K562 (cell line): ENCODE data around the gene TUBB1. TPM values are rescaled to one million over a fixed set of nuclear protein-coding genes. Genes with fewer than 3 reads are reported as not detected.

Source experiments
- CEBPB ChIP-seq: fragments of 450-650 bp; IDR thresholded peaks from 2 replicates; pipeline ENCODE4 v1.6.1; 2016; ENCODE audit warnings: missing genetic modification characterization, missing compliant biosample characterization
- CLOCK ChIP-seq: fragments of 250-450 bp; sonication (Bioruptor Pico); IDR thresholded peaks from 2 replicates; pipeline ENCODE4 v1.4.0; 2020; ENCODE audit warnings: mild to moderate bottlenecking, moderate library complexity, borderline replicate concordance
- CSDE1 ChIP-seq, 2 experiments: fragments of 450-650 bp; IDR thresholded peaks; 2 replicates each; pipeline ENCODE4 v1.6.1; 2016; ENCODE audit warnings: mild to moderate bottlenecking in 1 of 2
- E2F5 ChIP-seq: sonication (generic); formaldehyde crosslinking; IDR thresholded peaks from 2 replicates; pipeline ENCODE4 v1.8.0; 2022; ENCODE audit warnings: mild to moderate bottlenecking, missing genetic modification reagents
- FOXM1 ChIP-seq, 2 experiments: fragments of 450-650 bp in 1 of 2; sonication (generic) in 1 of 2; formaldehyde crosslinking in 1 of 2; IDR thresholded peaks; 2 replicates each; pipeline versions ENCODE4 v1.6.1 to v1.9.0; 2017 to 2022; ENCODE audit warnings: low read depth in 2 of 2, mild to moderate bottlenecking in 2 of 2, missing genetic modification reagents in 1 of 2, moderate library complexity in 1 of 2
- HDAC6 ChIP-seq: IDR thresholded peaks from 2 replicates; pipeline ENCODE4 v1.6.1; 2012; ENCODE audit warnings: low read depth, mild to moderate bottlenecking, control low read depth, inconsistent platforms, low read length, moderate library complexity
- HMGXB4 ChIP-seq: sonication (generic); formaldehyde crosslinking; IDR thresholded peaks from 2 replicates; pipeline ENCODE4 v1.8.1; 2023; ENCODE audit warnings: mild to moderate bottlenecking, missing genetic modification reagents
- KHSRP ChIP-seq: fragments of 450-650 bp; IDR thresholded peaks from 2 replicates; pipeline ENCODE4 v1.6.1; 2017
- MTA3 ChIP-seq: fragments of 450-650 bp; formaldehyde crosslinking; IDR thresholded peaks from 2 replicates; pipeline ENCODE4 v1.6.1; 2017; ENCODE audit warnings: mild to moderate bottlenecking, borderline replicate concordance
- ZNF121 ChIP-seq: sonication (generic); formaldehyde crosslinking; conservative IDR thresholded peaks from 2 replicates; pipeline ENCODE4 v1.8.0; 2022; ENCODE audit warnings: missing genetic modification reagents
- ZNF140 ChIP-seq: fragments of 250-450 bp; sonication (Bioruptor Pico); IDR thresholded peaks from 2 replicates; pipeline ENCODE4 v1.8.0; 2021; ENCODE audit warnings: moderate library complexity, mild to moderate bottlenecking, inconsistent platforms
- ZNF407 ChIP-seq: fragments of 450-650 bp; IDR thresholded peaks from 2 replicates; pipeline ENCODE4 v1.6.1; 2016; ENCODE audit warnings: low read depth
- ZNF511 ChIP-seq: sonication (generic); formaldehyde crosslinking; IDR thresholded peaks from 2 replicates; pipeline ENCODE4 v1.8.0; 2022; ENCODE audit warnings: mild to moderate bottlenecking, missing genetic modification reagents
- polyA plus RNA-seq, 8 experiments: library from polyadenylated mRNA; depleted of rRNA in 4 of 8; stranded (reverse) in 5 of 8; unstranded in 3 of 8; fragments of >200 nt; fragmentation: Nextera tagmentation in 2 of 8; fragmentation: Illumina TruSeq in 1 of 8; extraction: Ambion mirVana in 2 of 8; extraction: Trizol in 1 of 8; gene quantifications; 2 replicates each; pipeline versions ENCODE4 v1.2.1 to v1.2.3, GENCODE V29; 2011 to 2014; ENCODE audit warnings: inconsistent platforms in 1 of 8, missing spikeins in 1 of 8
- total RNA-seq, 7 experiments: library from RNA; depleted of rRNA in 6 of 7; stranded (reverse); fragments of >200 nt in 6 of 7; fragmentation: Illumina TruSeq in 2 of 7; extraction: Trizol in 2 of 7; gene quantifications; 2 replicates each; pipeline versions ENCODE4 v1.2.1 to v1.2.3, GENCODE V29; 2011 to 2021; ENCODE audit warnings: low replicate concordance in 1 of 7

The TUBB1 gene
- total and polyA plus RNA-seq, 9 of the 15 experiments (the other 6 are each of a cell fraction or from before 2014, with no cell fraction given), result 1.5 to 3.9 (median 2.4) TPM

GRCh38 chr20:59032023-59032712 is 12.9 kb downstream of the TUBB1 start, which contains the start of gene ATP5F1E (continued):
- no peak for TF ChIP-seq CEBPB (tag)
- TF ChIP-seq HDAC6, result no peak
- peak; percentile 78 for TF ChIP-seq MTA3
- no peak for TF ChIP-seq ZNF121 (CRISPR knock-in tag)
- peak; percentile 78; the same call in 1 of the 2 replicates for TF ChIP-seq CLOCK
- no peak for TF ChIP-seq ZNF511 (CRISPR knock-in tag)
- no peak for TF ChIP-seq ZNF407
- no peak for TF ChIP-seq HMGXB4
- TF ChIP-seq FOXM1 (IDR thresholded peaks at IDR 0.05; ENCODE audit: low read depth), result no peak
- peak; percentile 90; the same call in 1 of the 2 replicates for TF ChIP-seq FOXM1 (CRISPR knock-in tag; IDR thresholded peaks at IDR 0.05; ENCODE audit: low read depth)
- TF ChIP-seq KHSRP, result no peak
- TF ChIP-seq E2F5 (CRISPR knock-in tag), result no peak
- no peak for TF ChIP-seq CSDE1 (IDR thresholded peaks at IDR 0.05)
- peak; percentile 94 for TF ChIP-seq ZNF140 (CRISPR knock-in tag)
